Ishikawa (cell line): Measurements from ENCODE around the gene NTNG1.

ENCODE experiments used
- CEBPB ChIP-seq: IDR thresholded peaks from 2 replicates; pipeline ENCODE4 v1.6.1; 2012
- CREB1 ChIP-seq: IDR thresholded peaks from 2 replicates; pipeline ENCODE4 v1.6.1; 2012; ENCODE audit warnings: low read depth
- EGR1 ChIP-seq: IDR thresholded peaks from 2 replicates; pipeline ENCODE4 v1.6.1; 2012
- EP300 ChIP-seq: IDR thresholded peaks from 2 replicates; pipeline ENCODE4 v1.6.1; 2012; ENCODE audit warnings: borderline replicate concordance
- FOXM1 ChIP-seq: IDR thresholded peaks from 2 replicates; pipeline ENCODE4 v1.6.1; 2012; ENCODE audit warnings: low read depth, borderline replicate concordance
- NFIC ChIP-seq: IDR thresholded peaks from 2 replicates; pipeline ENCODE4 v1.6.1; 2012
- RAD21 ChIP-seq: IDR thresholded peaks from 2 replicates; pipeline ENCODE4 v1.6.1; 2012; ENCODE audit warnings: low read depth
- TAF1 ChIP-seq: IDR thresholded peaks from 2 replicates; pipeline ENCODE4 v1.6.1; 2012; ENCODE audit warnings: low read depth, mild to moderate bottlenecking
- TCF12 ChIP-seq: IDR thresholded peaks from 2 replicates; pipeline ENCODE4 v1.6.1; 2012; ENCODE audit warnings: low read depth
- TEAD4 ChIP-seq: IDR thresholded peaks from 2 replicates; pipeline ENCODE4 v1.6.1; 2012
- USF1 ChIP-seq: IDR thresholded peaks from 2 replicates; pipeline ENCODE4 v1.6.1; 2012
- YY1 ChIP-seq: IDR thresholded peaks from 2 replicates; pipeline ENCODE4 v1.6.1; 2012; ENCODE audit warnings: low read depth
- ZBTB7A ChIP-seq: IDR thresholded peaks from 2 replicates; pipeline ENCODE4 v1.6.1; 2012; ENCODE audit warnings: low read depth
- TF ChIP-seq, protein P1 (sequence below): IDR thresholded peaks from 2 replicates; pipeline ENCODE4 v1.6.1; 2012
- TF ChIP-seq, protein P2 (sequence below): IDR thresholded peaks from 2 replicates; pipeline ENCODE4 v1.6.1; 2012; ENCODE audit warnings: low read depth, mild to moderate bottlenecking

NTNG1 gene

GRCh38 chr1:107140703-107141490, at the start of gene NTNG1:
TSS of gene NTNG1 (plus strand) at chr1:107141039.
- no peak for TF ChIP-seq FOXM1
- TF ChIP-seq EGR1 = no peak
- TF ChIP-seq TEAD4 = 0 out of 2 replicates have a peak, but pooled peaks have one; percentile 34
- peak; percentile 58; the same call in 1 of the 2 replicates for TF ChIP-seq ZBTB7A

DNA sequence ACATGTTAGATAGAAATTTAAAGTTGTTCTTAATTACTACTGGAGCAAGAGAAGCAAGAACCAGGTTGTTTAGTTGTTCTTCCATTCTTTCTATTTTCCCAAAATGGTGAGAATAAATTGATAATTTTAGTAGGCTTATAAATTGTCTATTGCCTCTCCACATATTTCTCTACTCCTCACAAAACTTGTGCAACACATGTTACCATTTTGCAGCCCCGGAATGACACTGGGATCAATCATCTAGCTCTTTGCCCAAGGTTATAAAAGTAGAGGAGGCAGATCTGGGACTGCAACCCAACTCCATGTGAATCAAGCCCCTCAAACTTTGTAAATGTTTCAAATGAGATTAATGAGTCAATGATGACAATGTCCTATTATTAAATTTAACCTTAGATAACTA, 49.4 kb upstream of the NTNG1 start:
- TF ChIP-seq TCF12 (no peak), TEAD4 (no peak), CEBPB (no peak), RAD21 (no peak), USF1 (no peak), NFIC (no peak), EP300 (no peak)
- TF ChIP-seq, protein P1, sequence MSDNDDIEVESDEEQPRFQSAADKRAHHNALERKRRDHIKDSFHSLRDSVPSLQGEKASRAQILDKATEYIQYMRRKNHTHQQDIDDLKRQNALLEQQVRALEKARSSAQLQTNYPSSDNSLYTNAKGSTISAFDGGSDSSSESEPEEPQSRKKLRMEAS = no peak
- TF ChIP-seq, protein P2, sequence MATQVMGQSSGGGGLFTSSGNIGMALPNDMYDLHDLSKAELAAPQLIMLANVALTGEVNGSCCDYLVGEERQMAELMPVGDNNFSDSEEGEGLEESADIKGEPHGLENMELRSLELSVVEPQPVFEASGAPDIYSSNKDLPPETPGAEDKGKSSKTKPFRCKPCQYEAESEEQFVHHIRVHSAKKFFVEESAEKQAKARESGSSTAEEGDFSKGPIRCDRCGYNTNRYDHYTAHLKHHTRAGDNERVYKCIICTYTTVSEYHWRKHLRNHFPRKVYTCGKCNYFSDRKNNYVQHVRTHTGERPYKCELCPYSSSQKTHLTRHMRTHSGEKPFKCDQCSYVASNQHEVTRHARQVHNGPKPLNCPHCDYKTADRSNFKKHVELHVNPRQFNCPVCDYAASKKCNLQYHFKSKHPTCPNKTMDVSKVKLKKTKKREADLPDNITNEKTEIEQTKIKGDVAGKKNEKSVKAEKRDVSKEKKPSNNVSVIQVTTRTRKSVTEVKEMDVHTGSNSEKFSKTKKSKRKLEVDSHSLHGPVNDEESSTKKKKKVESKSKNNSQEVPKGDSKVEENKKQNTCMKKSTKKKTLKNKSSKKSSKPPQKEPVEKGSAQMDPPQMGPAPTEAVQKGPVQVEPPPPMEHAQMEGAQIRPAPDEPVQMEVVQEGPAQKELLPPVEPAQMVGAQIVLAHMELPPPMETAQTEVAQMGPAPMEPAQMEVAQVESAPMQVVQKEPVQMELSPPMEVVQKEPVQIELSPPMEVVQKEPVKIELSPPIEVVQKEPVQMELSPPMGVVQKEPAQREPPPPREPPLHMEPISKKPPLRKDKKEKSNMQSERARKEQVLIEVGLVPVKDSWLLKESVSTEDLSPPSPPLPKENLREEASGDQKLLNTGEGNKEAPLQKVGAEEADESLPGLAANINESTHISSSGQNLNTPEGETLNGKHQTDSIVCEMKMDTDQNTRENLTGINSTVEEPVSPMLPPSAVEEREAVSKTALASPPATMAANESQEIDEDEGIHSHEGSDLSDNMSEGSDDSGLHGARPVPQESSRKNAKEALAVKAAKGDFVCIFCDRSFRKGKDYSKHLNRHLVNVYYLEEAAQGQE = no peak

DNA sequence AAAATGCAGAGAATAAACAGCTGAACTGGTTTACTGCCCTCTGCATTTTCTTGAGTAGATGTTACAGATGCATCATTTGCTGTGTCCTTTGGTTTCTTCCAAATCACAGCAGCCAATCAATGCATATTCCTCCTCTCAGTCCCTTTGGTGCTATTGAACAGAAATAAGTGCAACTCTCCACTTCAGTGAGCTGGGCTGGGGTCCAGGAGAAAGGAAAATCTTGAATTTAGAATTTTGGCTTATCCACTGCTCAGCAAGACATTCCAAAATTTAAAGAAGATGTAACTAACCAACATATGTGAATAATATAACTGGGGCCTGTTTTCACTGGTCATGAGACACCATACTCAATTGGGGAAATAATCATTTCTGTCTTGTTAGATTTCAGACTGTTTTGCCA, 45.2 kb upstream of the NTNG1 start:
- no peak for TF ChIP-seq USF1

DNA sequence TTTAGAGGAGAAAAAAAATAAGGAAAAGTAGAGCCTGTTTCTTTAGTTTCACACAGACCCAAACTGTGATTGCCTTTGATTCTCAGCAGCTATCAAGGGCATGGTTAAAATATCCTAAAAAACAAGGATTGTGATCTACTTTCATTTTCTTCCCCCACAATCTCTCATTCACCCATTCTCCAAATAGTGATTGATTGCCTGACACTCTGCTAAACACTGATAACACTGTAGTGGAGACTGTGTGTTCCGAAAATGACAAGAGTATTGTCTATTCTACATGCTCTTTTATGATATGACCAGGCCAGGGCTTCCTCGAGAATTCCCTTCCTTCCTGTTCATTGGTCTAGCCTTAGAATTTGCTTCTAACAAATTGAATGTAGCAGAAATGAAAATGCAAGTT, 44.1 kb upstream of the NTNG1 start:
- no peak for TF ChIP-seq NFIC
- TF ChIP-seq EGR1 = no peak
- TF ChIP-seq CEBPB = no peak
- no peak for TF ChIP-seq ZBTB7A
- TF ChIP-seq, protein P2 = no peak
- TF ChIP-seq FOXM1 = no peak
- TF ChIP-seq RAD21 = no peak
- no peak for TF ChIP-seq CREB1
- no peak for TF ChIP-seq TEAD4
- TF ChIP-seq USF1 = no peak
- TF ChIP-seq TCF12 = no peak
- no peak for TF ChIP-seq TAF1
- TF ChIP-seq YY1 = no peak

DNA sequence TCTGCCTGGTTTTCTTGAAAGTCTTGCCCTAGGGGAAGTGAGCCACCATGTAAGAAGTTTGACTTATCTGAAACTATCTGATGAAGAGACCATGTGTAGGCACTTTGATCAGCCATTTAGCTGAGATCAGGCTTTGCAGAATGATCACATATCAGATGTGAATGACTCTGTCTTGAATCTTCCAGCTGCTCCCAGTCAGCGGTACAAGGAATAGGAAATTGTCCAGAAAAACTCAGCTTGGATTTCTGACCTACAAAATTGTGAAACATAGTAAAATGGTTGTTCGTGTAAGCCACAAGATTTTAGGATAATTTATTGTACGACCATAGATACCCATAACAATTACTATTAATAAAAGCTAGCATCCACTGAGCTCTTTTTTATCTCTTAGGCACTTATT, 41.9 kb upstream of the NTNG1 start:
- TF ChIP-seq CEBPB = no peak
- TF ChIP-seq TEAD4 = no peak
- TF ChIP-seq, protein P2 = no peak
- no peak for TF ChIP-seq EP300
- TF ChIP-seq NFIC = no peak
